ENCODE data around the gene HEYL.

Gene HEYL

DNA sequence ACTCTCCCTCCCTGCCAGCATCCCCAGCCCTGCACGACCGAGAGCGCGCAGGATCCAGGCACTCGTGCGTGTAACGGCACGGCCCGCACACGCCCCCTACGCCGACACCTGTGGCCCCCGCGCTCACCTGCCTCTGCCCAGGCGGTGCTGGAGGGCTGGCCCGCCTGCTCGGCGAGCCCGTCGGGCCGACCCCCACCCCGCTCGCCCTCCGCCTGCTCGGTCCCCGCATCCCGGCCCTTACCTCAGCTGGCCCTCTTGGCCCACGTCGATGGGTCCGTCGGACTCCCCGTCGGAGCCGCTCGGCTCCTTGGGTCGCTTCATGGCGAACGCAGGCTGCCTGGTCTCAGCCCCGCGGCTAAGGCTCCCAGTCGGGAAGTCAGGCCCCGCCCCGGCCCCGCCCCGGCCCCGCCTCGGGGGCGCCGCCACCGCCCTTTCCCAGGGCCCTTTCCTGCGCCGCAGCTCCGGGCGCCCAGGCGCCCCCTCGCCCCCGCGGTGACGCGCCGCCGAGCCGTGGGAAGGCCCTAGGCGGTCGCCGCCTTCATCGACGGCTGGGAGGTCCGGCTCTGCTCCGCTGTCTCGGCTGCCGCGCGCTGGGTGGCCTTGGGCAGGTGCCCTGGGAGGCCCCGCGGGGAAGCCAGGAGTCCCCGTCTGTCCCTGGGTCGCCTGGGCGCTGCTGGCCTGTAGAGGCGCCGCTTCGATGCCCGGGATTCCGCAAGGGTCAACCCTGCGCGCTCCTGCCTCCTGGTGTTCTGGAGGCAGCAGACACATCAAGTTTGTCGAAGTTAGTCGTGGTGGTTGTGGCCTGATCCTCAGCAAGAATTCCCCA lies at the start of gene HEYL:
Gene HEYL, minus strand, starts transcription at position 339 of the 826 bp plus-strand sequence. Its CDS starts 18 bp downstream, at position 321.
- DNase-seq (ENCODE audit: low spot score), result peak; percentile 48

DNA sequence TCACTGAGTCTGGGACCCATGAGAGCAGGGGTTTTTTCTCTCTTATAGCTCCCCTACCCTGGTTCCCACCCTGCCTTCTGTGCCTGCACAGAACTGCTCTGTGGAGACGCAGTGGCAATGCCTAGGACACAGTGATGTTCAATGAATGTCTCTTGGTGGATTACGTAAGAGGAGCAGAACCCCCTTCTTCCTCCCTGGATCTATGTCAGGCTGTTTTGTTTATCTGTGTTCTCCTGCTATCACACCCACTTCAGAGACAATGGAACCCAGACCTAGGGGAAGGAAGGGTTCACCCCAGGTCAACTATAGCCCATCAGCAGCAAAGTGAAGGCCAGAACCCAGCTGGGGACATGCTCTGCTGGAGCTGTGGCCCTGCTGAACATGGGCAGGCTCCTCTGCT lies 49.8 kb upstream of the HEYL start:
- no peak for DNase-seq (ENCODE audit: low spot score)

DNA sequence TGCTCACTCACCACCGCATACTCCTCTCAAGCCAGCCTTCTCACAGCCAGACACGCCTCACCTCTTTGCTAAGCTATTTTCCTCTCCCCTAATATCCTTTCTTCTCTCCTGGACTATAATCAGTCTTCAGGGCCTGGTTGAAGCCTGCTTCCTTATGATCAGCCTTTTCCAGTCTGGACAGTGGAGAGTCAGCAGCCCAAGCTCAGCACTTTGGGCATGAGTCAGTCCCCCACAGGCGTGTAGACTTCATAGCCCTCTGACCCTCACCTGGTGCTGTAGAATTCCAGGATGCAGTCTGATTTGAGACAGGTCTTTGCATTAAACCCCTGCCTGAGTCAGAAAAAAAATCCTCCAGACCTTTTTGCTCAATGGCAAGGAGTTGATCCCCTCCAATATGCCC lies 49.3 kb upstream of the HEYL start:
- DNase-seq (ENCODE audit: low spot score), result no peak

DNA sequence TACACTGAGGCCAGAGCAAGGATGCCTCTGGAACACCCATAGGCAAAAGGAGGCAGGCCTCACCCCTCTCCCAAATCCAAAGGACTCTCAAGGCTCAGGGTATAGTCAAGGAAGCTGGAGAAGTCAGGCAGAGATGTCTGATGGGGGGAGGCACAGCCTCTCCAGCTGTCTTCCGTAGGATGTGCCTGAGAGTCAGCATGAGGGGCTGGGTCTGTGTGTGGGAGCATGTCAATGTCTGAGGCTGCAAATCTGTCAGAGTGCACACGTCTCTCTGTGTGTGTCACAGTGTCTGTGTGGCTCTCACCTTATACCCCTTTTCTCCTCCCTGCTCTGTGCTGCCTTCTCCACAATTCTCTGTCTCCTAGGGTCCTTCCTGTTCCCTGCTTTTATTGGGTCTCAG lies 47.8 kb upstream of the HEYL start:
- no peak for DNase-seq (ENCODE audit: low spot score)

DNA sequence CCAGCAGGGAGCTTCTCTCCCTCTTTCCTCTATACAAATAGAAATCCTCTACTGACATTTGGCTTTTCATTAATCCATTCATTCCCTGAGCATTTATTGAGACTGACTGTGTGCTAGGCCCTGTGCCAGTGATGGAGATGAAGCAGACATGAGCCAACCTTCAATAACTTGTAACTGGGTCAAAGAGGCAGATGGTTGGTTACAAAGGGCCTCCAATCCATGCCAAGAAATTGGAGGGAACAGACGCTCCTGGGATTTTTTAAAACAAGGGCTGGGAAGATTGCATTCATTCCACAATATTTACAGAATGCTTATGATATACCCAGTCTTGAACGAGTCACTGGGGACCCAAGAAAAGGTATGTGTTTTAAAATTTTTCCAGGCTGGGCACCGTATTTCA lies 45.6 kb upstream of the HEYL start:
- no peak for DNase-seq (ENCODE audit: low spot score)

DNA sequence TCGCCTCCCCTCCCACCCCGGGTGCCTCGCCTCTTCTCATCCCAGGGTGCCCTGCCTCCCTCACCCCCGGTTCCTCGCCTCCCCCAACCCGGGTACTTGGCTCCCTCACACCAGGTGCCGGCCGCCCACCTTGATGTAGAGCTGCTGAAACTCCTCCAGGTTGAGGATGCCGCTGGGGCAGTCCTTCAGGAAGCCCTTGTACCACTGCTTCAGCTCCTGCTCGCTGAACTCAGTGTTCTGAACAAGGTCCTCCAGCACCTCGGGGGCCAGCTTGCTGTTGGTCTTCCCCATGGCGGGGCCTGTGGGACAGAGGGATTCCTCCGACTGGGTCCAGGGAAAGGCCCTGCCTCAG lies 44.8 kb upstream of the HEYL start:
- no peak for DNase-seq (ENCODE audit: low spot score)

DNA sequence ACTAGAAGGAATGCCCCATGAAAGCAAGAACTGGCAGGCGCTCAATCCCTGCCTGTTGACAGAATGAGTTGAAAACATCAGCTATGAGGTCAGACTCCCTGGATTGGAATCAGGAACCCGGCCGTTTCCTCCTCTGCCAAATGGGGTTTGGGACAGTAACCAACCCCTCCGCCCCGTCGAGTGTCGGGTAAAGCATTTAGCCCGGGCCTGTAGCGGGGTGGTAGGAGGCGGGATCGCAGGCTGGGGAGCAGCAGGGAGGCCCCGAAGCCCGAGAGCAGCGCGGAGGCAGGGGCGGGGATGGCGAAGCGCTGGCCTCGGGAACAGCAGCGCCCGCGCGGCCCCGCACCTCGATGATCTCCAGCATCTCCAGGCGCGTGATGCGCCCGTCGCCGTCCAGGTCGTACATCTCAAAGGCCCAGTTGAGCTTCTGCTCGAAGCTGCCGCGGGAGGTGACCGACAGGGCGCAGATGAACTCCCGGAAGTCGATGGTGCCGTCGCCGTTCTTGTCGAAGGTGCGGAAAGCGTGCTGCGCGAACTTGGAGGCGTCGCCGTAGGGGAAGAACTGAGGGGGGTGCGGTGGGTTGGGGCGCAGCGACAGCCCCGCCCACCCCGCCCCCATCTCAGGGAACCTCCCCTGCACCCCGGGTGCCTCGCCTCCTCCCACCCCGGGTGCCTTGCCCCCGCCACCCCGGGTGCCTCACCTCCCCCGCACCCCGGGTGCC lies 44.3 kb upstream of the HEYL start:
- DNase-seq (ENCODE audit: low spot score), result peak; percentile 75

DNA sequence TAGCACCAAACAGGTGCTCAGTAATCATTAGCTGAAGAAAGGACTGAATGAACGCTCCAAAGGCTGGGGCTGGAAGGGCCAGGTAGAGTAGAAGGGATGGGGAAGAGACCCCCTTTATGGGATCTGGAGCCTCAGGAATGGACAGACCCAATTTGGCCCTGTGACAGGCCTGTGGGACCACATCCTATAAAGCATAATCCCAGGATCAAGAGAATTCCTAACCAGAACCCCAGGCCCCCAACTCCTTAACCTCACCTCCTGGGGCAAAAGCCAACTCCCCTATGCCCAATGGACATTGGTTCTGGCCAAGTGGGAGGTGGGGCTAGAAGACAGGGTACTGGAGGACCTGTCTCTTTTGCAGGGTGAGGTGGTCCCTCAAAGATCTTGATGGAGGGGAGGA lies 42.6 kb upstream of the HEYL start:
- no peak for DNase-seq (ENCODE audit: low spot score)

DNA sequence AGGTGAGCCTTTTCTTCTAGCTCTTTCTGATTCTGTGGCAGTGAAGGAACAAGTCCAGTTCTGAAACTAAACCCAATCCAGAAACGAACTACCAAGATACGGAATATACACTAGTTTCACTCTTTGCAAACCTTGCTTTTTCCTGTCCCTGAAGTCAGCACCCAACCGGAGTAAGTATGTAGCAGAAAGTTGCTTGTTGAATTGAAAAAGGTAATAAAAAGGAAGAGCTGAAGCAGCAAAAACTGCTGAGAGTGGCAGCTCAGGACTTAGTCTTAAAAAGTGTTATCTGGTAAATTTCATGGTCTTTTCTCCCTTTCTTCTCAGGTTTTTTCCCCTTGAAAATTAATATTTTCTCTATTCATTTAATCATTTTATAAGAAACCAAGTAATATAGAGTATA lies 41.9 kb upstream of the HEYL start:
- no peak for DNase-seq (ENCODE audit: low spot score)

DNA sequence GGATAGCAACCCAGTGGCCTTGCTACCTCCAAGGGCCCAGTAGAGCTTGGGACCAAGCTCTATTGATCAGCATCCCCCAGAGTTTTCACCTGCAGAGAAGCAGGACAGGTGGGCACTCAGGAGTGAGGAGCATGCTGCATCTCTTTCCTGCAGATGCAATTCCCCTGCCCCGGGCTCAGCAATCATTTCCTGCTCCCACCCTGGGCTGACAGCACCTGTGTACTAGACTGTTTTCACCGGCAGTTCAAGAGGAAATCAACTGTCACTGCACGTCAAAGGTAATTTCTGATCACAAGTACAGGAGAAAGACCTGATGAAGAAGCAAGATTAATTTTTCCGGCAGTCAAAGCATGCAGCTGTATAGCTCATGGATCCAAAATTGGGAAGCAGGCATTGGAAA lies 41.3 kb upstream of the HEYL start:
- no peak for DNase-seq (ENCODE audit: low spot score)

DNA sequence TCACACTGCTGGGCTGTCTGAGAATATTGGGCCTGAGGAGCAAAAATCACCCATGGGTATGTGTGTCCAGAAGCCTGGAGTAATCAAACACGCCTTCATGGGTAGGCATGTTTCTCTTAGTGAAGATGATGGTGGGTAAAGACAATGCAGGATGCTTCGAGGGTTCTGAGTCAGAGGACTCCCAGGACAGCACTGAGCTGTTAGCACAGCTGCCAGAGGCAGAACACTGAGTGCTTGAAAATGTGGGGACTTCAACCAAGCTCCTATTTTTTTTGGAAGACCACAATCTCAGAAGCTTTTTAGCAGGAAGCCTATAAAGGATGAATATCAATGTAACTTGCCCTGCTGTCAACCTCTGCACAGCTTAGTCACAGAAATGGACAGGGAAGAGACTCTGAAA lies 40.4 kb upstream of the HEYL start:
- no peak for DNase-seq (ENCODE audit: low spot score)

DNA sequence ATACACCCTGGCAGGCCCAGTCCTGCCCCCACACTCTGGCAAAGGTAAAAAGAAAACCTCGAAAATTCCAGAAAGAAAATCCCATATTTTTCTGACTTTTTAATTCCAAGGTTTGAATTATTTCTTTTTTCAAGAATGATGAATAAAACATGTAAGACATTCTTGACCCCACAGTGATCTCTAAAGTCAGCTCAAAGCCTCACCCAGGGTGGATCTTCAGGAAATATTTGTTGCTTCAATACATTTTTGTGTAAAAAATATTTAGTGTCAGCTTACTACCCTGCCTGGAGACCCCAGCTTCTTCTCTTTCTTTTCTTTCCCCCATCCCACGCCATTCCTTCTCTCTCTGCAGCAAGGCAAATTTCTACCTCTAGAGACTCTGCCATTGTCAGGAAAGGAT lies 39.4 kb upstream of the HEYL start:
- no peak for DNase-seq (ENCODE audit: low spot score)

DNA sequence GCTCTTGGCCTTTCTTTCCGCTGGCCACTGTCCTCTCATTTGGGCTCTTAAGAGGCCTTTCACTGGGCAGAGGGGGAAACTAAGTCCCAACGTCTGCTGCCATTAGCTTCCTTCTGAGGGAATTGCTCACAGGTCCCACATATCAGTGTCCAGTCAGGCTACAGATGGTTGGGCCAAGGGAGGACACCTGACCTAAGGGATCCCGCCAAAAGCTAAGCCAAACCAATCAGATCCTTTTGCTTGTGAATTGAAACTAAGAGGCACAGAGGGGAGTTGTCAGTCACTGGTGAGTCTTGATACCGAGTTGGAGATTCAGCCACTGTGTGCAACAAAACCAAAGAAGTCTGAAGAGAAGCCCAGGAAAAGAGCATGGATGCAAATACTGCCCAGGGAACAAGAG lies 38.2 kb upstream of the HEYL start:
- no peak for DNase-seq (ENCODE audit: low spot score)

DNA sequence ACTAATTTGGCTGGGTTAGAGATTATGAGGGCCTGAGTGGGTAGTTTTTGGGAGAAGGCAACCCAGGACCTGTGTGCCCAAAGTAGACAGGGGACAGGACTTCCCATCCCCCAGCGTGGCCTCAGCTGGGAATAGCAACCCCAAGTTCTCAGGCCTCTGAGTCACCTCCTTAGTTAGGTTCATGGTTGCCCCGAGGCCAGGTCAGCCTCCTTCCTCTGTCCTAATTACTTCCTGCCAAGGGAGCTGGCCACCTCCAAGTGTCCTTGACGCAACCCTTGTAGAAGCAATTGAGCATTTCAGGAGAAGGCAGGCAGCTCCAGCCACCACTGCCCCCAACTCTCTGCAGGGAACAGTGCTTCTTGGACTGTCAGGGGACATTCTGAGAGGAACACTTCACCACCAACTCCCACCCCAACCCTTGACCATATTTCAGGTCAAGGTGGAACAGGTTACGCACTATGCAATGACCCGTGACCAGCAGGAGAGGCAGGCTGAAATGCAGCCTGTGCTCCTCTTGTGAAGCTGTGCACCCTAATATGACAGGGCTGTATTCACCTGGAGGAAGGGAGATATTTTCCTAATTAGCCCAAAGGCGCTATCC lies 37.6 kb upstream of the HEYL start:
- no peak for DNase-seq (ENCODE audit: low spot score)

DNA sequence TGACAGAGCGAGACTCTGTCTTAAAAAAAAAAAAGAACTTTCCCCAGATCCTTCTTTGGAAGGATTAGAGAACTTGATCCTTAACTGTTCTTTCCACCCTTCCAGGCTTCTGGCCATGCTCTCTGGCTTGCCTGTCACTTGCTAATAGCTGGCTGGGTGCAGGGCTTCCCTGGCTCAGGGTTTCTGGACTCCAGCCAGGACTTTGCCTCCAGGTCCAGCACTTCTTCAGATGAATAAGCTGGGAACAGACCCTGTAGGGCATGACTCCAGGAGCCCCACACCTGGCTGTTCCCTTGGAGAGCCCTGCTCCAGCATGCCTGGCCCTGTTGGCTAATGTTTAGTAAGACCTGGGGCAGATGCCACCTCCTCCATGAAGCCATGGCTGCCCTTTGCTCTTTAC lies 35.8 kb upstream of the HEYL start:
- no peak for DNase-seq (ENCODE audit: low spot score)

DNA sequence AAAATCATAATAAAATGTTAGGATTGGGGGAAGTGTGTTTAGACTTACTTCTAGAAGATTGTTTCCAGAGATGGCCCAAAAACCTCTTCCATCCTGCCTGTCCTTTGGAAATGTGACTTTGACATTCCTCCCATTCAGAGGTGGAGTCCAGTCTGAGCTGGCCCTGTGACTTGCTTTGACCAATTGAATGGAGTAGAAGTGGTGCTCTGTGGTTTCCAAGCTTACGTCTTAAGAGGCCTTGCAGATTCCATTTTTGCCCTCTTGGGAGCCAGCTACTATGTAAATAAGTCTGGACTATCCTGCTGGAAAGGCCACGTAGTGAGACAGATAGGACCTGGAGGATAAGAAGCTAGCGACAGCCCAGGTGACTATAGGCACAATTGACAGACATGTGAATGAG lies 33.8 kb upstream of the HEYL start:
- no peak for DNase-seq (ENCODE audit: low spot score)

DNA sequence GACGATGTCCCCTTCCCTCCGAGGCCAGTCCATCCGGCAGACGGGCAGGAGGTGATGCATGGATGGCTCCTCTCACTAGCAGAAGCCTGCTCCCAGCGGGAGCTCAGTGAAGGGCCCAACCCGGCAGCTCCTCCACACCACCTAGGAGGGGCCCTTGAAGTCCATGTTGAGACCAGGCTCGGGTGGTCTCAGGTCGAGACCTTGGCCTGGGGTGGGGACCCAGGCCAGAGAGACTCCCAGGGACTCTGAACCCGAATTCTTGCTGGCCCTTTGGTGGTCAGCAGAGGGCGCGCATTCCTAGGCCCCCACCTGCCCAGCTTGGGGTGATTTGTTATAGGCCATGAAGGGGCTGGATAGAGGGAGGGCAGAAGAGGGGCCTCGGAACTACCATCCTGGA lies 33.1 kb upstream of the HEYL start:
- DNase-seq (ENCODE audit: low spot score), result peak; percentile 53

DNA sequence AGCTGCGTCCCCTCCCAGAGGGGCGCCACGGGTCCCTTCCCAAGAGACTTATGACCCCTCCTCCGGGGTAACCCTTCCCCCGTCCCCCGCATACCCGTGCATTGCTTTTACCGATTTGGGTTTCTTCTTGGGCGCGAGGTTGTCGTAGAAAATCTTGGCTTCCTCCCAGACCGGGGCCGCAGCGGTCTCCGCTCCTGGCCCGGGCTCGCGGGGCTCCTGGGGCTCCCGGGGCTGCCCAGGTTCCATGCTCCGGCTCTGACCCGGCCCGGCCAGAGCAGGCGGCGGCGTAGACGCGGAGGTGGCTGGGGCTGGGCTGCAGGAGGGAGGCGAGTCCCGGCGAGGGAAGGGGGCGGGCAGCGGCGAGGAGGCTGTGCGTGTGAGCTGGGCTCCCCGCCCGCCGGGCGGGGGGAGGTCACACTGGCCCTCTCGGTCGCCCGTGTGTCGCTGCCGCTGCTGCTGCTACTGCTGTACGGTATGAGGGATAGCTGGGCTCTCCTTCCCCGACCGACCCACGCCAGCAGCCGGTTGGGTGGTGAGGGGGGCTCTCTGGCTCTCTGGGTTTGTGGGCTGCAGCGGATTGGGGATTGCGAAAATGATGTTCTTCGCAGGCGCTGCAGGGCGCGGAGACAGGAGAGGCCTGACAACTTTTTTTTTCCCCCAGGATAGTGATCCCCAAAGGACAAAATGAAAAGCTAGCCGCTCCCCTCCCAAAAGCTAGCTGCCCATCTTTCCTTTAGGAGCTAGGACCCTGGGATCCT lies 32.5 kb upstream of the HEYL start, which contains the start of gene NT5C1A:
Gene NT5C1A, minus strand, starts transcription at position 315 of the 758 bp plus-strand sequence. Its CDS starts 69 bp downstream, at position 246.
- no peak for DNase-seq (ENCODE audit: low spot score)

DNA sequence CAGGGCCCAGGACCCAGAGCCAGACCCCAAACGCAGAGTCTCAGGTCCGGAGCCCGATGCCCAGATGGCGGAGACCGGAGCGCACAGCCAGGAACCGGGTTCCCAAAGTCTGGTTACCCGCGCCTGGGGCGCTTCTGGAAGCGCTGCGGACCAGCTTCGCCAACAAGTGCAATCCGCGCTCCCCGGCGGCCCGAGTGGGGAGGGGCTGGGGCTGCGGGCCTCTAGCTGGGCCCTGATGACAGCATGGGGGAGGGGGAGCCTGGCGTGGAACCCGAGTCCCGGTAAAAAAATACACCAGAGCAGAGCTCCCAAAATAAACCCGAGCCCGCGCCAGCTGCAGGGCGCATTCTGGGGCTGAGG lies 32.0 kb upstream of the HEYL start:
- DNase-seq (ENCODE audit: low spot score), result no peak

DNA sequence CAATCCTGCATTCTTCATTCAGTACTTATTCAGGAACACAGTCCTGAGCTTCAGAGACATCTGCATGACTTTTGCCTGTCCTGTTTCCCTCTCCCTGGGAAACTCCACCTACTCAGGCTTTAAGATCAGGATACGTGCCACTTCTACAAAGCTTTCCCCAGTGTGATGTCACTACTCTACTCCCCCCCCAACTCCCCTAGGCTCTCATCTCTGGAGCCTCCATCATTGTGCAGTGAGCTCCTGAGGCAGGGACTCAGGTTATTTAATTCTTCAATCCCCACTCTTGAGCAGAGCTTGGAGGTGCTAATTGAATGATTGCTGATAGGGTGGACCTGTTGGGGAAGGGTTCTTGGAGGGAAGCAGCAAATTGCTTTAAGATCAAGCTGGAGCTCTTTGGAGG lies 31.2 kb upstream of the HEYL start:
- no peak for DNase-seq (ENCODE audit: low spot score)

DNA sequence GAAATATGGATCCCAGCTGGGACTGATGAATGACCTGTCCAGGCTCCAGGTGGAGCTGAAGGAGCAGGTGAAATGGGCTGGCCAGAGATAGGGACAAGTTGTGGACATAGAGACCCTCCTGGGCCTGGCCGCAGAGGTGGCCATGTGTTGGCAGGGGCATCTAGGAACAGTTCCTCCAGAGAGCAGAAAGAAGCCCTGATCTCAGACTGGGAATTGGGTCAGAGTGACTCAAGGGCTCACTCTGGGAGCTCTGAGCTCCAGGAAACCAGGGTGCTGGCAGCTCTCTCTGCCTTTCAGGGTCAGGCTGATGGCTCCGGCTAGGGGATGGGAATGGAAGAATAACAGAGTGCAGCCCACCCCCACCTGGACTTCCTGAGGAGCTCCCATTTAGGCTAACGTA lies 29.5 kb upstream of the HEYL start:
- DNase-seq (ENCODE audit: low spot score), result no peak

DNA sequence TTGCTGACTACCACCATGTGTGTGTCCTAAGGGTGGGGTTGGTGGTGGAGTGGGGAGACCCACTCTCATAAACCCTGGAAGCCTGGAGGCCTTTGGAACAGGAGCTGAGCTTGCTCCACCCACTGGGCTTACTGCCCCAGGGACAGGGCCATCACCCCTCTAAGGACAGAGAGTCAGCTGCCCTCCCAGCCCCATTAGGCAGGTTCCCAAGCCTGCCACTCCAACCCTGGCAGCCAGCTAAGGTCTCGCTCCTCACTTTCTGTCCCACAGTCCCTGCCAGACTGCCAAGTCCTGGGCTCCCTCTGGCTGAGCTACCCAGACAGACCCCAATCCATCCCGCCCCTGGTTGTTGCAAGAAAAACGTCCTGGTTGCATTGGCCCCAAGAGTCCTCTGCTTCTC lies 28.7 kb upstream of the HEYL start:
- DNase-seq (ENCODE audit: low spot score), result no peak

DNA sequence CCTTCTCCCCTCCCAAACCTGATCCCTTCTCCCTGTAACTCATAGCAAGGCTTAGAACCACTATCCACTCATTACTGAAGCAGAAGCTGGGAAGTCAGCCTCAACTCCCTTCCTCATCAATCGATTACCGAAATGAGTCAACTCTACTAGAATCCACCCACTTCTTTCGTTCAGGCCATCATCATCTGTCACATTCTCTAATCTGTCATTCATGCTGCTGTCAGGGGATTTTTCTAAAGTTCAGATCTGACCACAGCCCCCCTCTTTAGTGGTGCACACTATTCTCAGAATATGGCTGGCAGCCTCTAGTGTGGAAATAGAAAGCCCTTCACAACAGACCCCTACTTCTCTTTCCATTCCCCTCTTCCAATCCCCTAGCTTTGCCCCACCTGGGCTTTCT lies 27.3 kb upstream of the HEYL start:
- DNase-seq (ENCODE audit: low spot score), result no peak

Data from CD4-positive, alpha-beta T cell treated with Interleukin-2 at 100 ng/mL for 4 hours (primary cell).